HuH-7 (cell line): Measurements from ENCODE around the gene TAF1B.

Experiments used
- DNase-seq: peaks from one replicate; pipeline ENCODE4 v3.0.0; 2011; ENCODE audit warnings: low spot score

TAF1B gene

DNA sequence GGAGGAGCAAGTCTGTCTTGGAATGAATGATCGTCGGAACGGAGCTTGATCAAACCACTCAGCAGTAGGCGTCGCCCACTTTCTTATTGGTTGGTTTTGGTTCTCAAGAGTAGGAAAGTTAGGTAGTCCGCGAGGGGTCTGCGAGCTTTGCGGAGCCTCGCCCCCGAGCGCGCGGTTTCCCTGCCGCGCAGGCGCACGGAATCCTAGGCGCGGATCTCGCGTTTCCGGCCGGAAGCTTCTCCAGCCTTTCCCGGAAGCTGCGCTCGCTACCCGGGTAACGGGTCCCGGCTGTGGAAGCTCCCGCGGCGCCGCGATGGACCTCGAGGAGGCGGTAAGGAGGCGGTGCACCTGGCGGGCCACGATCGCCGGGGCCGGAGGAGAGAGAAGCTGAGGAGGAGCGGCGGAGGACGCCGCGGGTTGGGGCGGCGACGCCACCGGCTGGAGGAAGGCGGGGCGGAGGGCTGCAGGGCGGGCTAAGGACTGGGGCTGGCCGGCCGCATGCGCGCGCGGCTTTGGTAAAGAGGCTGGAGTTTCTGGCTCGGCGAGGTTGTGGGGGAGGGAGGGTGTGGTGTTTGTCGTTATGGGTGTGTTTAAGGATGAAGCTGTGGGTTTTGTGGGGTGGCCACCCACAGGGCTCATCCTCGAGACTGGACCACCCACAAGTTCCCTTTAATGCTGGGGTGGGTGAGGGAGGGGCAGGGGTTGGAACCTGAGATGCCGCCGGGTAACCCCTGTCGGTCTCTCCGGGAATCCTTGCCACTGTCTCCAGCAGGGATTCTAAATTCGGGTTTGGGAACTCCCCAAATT is at the start of gene TAF1B:
Gene TAF1B, plus strand, starts transcription at position 246 of the 807 bp plus-strand sequence. Its CDS starts 68 bp downstream, at position 314.
- peak; percentile 87 for DNase-seq

- DNase-seq, result no peak
Observed at GRCh38 chr2:9793918-9794717, 49.2 kb upstream of the TAF1B start.

DNA sequence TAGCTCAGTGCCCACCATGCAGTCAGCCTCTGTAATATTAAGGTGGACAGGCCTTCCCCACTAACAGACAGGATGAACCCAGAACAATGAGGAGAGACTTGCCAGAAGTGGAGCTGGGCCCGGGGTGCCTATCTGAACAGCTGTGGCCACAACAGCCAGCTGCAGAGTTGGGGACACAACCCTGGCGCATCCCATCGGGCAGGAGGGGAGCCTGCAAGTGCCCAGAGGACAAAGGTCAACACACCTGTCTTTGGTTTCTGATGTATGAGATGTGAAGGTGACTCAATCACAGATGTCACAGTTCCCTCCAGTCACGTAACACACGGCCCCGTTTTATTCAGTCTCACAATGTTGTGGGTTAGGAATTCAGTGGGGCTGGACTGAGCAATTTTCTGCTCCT is 48.2 kb upstream of the TAF1B start:
- no peak for DNase-seq

GRCh38 chr2:9796056-9797010 is 46.9 kb upstream of the TAF1B start:
- no peak for DNase-seq

DNA sequence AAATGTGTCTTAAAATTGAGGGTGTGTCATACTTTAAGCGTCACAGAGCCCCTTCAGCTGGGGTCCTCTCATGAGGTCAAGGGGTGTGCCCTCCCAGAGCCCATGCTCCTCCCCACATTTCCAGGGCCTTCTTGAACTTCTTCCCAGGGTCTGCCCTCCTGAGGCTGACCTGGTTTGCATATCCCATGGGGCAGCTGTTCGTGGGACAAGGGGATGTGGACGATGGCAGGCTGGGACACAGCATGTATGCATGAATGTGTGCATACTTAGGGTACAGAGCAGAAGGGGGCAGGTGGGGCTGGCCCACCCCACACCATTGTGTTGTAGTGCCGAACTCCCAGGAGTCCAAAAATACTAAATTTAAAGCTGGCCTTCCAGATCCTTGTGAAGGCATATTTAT is 46.2 kb upstream of the TAF1B start:
- DNase-seq, result no peak

- DNase-seq, result no peak
Observed at GRCh38 chr2:9797681-9798556, 45.4 kb upstream of the TAF1B start.

DNA sequence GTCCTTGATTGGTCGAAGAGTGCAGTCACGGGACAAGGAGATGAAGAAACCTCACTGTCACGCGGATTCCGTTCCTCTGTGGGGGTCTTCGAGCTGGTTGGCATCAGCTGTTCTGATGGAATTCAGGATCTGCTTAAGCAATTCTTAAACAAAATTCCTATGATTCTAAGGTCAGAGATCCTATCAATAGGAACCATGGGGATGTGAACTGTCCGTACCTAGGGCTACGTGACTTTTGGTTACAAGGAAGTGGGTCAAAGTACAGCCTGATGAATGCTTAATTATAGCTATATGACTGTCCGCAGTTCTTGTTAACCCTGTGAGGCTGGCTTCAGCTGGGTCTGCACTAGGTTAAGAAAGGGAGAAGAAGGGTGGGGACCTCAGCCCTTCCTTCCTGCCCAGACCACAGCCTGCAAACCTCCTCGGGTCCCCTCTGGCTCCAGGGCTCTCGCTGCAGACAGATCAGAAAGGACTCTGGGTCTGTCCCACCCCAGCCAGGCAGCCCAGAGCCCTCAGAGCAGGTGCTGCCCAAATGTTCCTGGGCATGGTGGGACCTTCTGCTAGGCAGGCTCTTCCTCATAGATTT is 44.2 kb upstream of the TAF1B start:
- no peak for DNase-seq

GRCh38 chr2:9799729-9800632 is 43.3 kb upstream of the TAF1B start:
- DNase-seq, result peak; percentile 92

GRCh38 chr2:9800639-9800974 is 42.7 kb upstream of the TAF1B start:
- DNase-seq, result no peak

- no peak for DNase-seq
Observed at GRCh38 chr2:9800975-9801726, 42.1 kb upstream of the TAF1B start.

- DNase-seq, result no peak
Observed at GRCh38 chr2:9802576-9802993, 40.7 kb upstream of the TAF1B start.

- no peak for DNase-seq
Observed at GRCh38 chr2:9803023-9803805, 40.1 kb upstream of the TAF1B start.

- DNase-seq, result no peak
Observed at GRCh38 chr2:9805435-9806297, 37.6 kb upstream of the TAF1B start.

GRCh38 chr2:9806298-9806610 is 37.0 kb upstream of the TAF1B start:
- no peak for DNase-seq

DNA sequence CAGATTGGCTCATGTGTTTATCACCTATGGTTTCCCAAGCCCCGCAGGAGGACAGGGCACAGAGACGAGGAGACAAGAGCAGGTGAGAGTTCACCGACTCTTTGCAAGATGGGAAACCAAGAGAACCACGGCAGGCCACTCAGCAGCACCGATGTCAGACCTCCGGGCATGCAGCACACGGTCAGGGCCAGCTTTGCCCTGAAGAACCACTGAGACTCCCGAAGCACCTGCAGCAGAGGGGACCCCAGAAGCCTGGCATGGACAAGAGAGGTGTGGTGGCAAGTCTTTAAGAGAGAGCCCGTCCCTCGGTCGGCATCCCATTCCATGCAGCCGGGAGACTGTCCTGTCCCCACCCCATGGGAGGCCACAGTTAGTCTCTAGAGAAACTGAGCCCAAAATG is 36.6 kb upstream of the TAF1B start:
- no peak for DNase-seq

DNA sequence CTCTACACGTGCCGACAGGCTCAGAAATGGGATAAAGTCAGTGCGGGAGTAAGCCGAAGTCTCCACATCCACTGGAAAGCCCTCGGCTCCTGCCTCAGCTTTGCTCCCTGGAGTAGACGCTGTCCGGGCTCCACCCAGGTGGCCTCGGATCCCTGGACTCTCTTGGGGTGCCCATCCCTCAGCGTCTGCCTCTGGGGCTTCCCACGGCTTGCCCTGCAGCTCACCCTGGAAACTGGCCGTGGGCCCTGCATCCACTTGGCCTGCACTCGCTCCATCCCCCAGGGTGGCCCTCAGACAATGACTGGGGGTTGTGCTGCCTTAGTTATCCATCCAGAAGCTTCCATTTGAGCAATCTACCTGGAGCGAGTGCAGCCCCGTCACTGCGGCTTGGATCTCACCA is 36.2 kb upstream of the TAF1B start:
- DNase-seq, result no peak

DNA sequence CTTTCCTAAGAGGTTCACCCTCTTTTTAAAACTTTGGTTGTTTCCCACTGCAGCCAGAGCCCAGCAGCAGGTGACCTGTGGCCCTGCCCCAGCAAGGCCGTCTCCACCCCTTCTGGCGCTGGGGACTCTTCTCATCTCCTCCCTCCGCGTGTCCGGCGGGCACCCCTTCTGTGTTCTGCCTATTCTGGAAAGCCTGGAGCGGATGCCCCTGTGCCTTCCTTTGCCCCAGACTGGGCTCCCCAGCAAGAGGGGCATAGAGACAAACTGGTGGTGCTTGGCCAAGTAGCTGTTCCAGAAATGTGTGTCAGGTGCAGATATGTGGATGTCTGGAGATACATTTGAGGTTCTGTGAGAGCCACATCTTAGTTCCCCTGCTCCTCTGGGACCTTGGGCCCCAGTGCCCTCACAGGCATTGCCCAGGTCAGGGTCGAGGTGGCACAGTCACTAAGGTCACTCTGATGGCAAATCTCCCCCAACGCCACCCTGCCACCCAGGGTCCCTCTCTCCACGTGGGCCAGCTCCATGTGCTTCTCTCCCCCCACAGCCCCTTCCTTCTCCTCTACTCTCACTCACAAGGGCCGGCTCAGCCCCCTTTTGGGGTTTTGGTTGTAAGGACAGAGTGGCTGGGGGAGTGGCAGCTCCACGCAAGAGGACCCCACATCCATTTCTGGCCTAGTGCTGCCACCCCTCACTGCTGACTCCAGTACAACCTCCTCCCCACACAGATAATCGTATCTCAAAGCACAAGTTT is 35.5 kb upstream of the TAF1B start:
- DNase-seq, result no peak
